ENCODE data around the gene FAM228A. TPM values are rescaled to one million over a fixed set of nuclear protein-coding genes. Genes with fewer than 3 reads are reported as not detected.
"Not testable (repeated sequence)": the region's sequence is repeated elsewhere in the genome, so short reads cannot be mapped to it uniquely, and the experiment has no call there.

The FAM228A gene
- total RNA-seq, 1 donor, result 1.4 TPM

- H3K9me3 ChIP-seq (ENCODE audit: low read depth, low read length), result no peaks in the 10 kb centered on the region
- H3K27me3 ChIP-seq (ENCODE audit: insufficient read depth, low read length), result peaks cover 4% of the 10 kb centered on the region
- no peak overlapping the region for H3K27ac ChIP-seq (ENCODE audit: low read depth, low read length)
- H3K36me3 ChIP-seq (ENCODE audit: insufficient read depth, low read length), result no peaks in the 10 kb centered on the region
- TF ChIP-seq, protein P1, sequence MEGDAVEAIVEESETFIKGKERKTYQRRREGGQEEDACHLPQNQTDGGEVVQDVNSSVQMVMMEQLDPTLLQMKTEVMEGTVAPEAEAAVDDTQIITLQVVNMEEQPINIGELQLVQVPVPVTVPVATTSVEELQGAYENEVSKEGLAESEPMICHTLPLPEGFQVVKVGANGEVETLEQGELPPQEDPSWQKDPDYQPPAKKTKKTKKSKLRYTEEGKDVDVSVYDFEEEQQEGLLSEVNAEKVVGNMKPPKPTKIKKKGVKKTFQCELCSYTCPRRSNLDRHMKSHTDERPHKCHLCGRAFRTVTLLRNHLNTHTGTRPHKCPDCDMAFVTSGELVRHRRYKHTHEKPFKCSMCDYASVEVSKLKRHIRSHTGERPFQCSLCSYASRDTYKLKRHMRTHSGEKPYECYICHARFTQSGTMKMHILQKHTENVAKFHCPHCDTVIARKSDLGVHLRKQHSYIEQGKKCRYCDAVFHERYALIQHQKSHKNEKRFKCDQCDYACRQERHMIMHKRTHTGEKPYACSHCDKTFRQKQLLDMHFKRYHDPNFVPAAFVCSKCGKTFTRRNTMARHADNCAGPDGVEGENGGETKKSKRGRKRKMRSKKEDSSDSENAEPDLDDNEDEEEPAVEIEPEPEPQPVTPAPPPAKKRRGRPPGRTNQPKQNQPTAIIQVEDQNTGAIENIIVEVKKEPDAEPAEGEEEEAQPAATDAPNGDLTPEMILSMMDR (IDR thresholded peaks at IDR 0.05; ENCODE audit: extremely low read depth, low read depth, low read length), result no peak
- no peaks in the 10 kb centered on the region for H3K4me1 ChIP-seq (ENCODE audit: insufficient read depth, low read length)
- H3K79me2 ChIP-seq (ENCODE audit: insufficient read depth, low read length), result no peaks in the 10 kb centered on the region
- no peaks in the 10 kb centered on the region for H4K20me1 ChIP-seq (ENCODE audit: insufficient read depth, low read length)
- no peak overlapping the region for H3K4me3 ChIP-seq (ENCODE audit: insufficient read depth, low read length)
- no peak for DNase-seq (ENCODE audit: insufficient read length, low spot score, missing footprints)
- no peak overlapping the region for H3K4me2 ChIP-seq (ENCODE audit: insufficient read depth, low read length)
- H2AFZ ChIP-seq (ENCODE audit: low read length), result no peak overlapping the region
Observed at GRCh38 chr2:24191848-24192247, 17.0 kb downstream of the FAM228A start.

GRCh38 chr2:24197213-24197612, 22.4 kb downstream of the FAM228A start:
- DNase-seq (ENCODE audit: insufficient read length, low spot score, missing footprints), result not testable (repeated sequence)

DNA sequence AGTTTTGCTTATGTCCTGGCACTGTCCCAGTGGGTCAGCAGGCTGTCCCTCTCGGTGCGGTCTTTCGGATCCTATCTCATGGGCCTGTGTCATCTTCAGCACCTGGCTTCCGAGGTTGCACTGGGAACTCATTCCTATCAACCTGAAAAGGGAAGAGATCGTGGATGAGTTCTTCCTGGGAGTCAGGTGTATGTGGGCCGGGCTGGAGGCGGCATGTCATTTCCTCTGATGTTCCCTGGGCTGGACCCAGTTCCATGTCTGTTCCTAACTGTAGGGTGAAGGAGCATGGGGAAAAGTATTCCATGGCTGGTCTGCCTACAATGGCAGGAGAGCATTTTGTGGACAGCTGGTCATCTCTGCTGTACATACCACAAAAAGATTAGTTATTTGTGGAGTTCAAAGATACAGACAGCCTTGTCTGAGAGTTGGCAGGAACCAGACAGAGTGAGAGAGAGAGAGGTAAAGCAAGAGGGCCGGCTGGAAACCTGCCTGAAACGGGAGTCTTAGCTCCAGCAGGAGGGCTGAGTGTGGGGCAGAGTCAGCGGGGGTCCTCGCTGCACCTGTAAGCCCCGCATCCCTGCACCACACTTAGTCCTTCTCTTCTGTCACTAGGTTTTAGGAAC, 25.2 kb downstream of the FAM228A start:
- no peak overlapping the region for H3K27ac ChIP-seq (ENCODE audit: low read depth, low read length)
- TF ChIP-seq, protein P1 (IDR thresholded peaks at IDR 0.05; ENCODE audit: extremely low read depth, low read depth, low read length), result no peak
- no peaks in the 10 kb centered on the region for H3K9me3 ChIP-seq (ENCODE audit: low read depth, low read length)
- DNase-seq (ENCODE audit: insufficient read length, low spot score, missing footprints), result no peak
- no peaks in the 10 kb centered on the region for H3K27me3 ChIP-seq (ENCODE audit: insufficient read depth, low read length)
- no peaks in the 10 kb centered on the region for H4K20me1 ChIP-seq (ENCODE audit: insufficient read depth, low read length)
- no peaks in the 10 kb centered on the region for H3K4me1 ChIP-seq (ENCODE audit: insufficient read depth, low read length)
- H3K4me2 ChIP-seq (ENCODE audit: insufficient read depth, low read length), result no peak overlapping the region
- H2AFZ ChIP-seq (ENCODE audit: low read length), result no peak overlapping the region
- no peak overlapping the region for H3K4me3 ChIP-seq (ENCODE audit: insufficient read depth, low read length)
- no peaks in the 10 kb centered on the region for H3K79me2 ChIP-seq (ENCODE audit: insufficient read depth, low read length)
- peaks cover 9% of the 10 kb centered on the region for H3K36me3 ChIP-seq (ENCODE audit: insufficient read depth, low read length)

More at GRCh38 chr2:24197213-24197612, 22.4 kb downstream of the FAM228A start:
- not testable (repeated sequence) for H2AFZ ChIP-seq (ENCODE audit: low read length); H3K27me3 ChIP-seq (ENCODE audit: insufficient read depth, low read length); H3K27ac ChIP-seq (ENCODE audit: low read depth, low read length); H4K20me1 ChIP-seq (ENCODE audit: insufficient read depth, low read length); H3K4me1 ChIP-seq (ENCODE audit: insufficient read depth, low read length); H3K79me2 ChIP-seq (ENCODE audit: insufficient read depth, low read length); H3K4me2 ChIP-seq (ENCODE audit: insufficient read depth, low read length); H3K9me3 ChIP-seq (ENCODE audit: low read depth, low read length); H3K36me3 ChIP-seq (ENCODE audit: insufficient read depth, low read length); H3K4me3 ChIP-seq (ENCODE audit: insufficient read depth, low read length)

DNA sequence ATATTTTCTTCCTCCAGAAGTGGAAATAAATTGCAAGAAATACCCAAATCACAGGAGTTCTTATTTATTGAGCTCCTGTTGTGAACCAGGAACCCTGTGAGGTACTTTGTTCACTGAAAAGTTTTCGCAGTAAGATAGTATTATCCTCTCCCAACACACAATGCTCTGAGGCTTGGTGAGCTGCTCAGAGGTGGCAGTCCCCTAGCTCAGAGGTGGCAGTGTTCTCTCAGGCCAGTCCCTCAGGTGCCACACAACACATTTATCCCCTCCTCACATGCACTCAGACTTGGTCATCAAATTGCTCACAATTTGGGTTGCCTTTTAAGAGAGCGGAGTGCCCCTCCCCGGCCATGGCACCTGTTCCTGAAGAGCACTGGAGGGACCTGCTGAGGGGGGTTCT, 25.9 kb downstream of the FAM228A start:
- no peak overlapping the region for H3K4me3 ChIP-seq (ENCODE audit: insufficient read depth, low read length)
- no peaks in the 10 kb centered on the region for H3K4me1 ChIP-seq (ENCODE audit: insufficient read depth, low read length)
- H3K79me2 ChIP-seq (ENCODE audit: insufficient read depth, low read length), result no peaks in the 10 kb centered on the region
- no peaks in the 10 kb centered on the region for H4K20me1 ChIP-seq (ENCODE audit: insufficient read depth, low read length)
- H3K27ac ChIP-seq (ENCODE audit: low read depth, low read length), result no peak overlapping the region
- H2AFZ ChIP-seq (ENCODE audit: low read length), result no peak overlapping the region
- peaks cover 9% of the 10 kb centered on the region for H3K36me3 ChIP-seq (ENCODE audit: insufficient read depth, low read length)
- no peak overlapping the region for H3K4me2 ChIP-seq (ENCODE audit: insufficient read depth, low read length)
- TF ChIP-seq, protein P1 (IDR thresholded peaks at IDR 0.05; ENCODE audit: extremely low read depth, low read depth, low read length), result no peak
- no peaks in the 10 kb centered on the region for H3K27me3 ChIP-seq (ENCODE audit: insufficient read depth, low read length)
- no peaks in the 10 kb centered on the region for H3K9me3 ChIP-seq (ENCODE audit: low read depth, low read length)
- no peak for DNase-seq (ENCODE audit: insufficient read length, low spot score, missing footprints)

All from osteoblast (primary cell).